Loucy (cell line): Measurements from ENCODE around the gene TOGARAM2.

Experiments
- EZH2phosphoT487 ChIP-seq: fragments of 200-600 bp; IDR thresholded peaks from 2 replicates; pipeline ENCODE4 v1.6.1; 2018; ENCODE audit warnings: antibody characterized with exemption, mild to moderate bottlenecking, moderate library complexity, borderline replicate concordance
- TF ChIP-seq, protein P1 (sequence below): fragments of 200-600 bp; sonication (generic); conservative IDR thresholded peaks from 2 replicates; pipeline ENCODE4 v1.5.1; 2014; ENCODE audit warnings: mild to moderate bottlenecking, antibody characterized with exemption, low read length

- TF ChIP-seq, protein P1, sequence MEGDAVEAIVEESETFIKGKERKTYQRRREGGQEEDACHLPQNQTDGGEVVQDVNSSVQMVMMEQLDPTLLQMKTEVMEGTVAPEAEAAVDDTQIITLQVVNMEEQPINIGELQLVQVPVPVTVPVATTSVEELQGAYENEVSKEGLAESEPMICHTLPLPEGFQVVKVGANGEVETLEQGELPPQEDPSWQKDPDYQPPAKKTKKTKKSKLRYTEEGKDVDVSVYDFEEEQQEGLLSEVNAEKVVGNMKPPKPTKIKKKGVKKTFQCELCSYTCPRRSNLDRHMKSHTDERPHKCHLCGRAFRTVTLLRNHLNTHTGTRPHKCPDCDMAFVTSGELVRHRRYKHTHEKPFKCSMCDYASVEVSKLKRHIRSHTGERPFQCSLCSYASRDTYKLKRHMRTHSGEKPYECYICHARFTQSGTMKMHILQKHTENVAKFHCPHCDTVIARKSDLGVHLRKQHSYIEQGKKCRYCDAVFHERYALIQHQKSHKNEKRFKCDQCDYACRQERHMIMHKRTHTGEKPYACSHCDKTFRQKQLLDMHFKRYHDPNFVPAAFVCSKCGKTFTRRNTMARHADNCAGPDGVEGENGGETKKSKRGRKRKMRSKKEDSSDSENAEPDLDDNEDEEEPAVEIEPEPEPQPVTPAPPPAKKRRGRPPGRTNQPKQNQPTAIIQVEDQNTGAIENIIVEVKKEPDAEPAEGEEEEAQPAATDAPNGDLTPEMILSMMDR = no peak
- no peak for TF ChIP-seq EZH2phosphoT487
These were observed 1.3 kb upstream of the TOGARAM2 start for GRCh38 chr2:28979576-28980366.
